Adrenal gland (tissue), 19 donors: Measurements from ENCODE around the gene CSPG5. TPM values are rescaled to one million over a fixed set of nuclear protein-coding genes. Genes with fewer than 3 reads are reported as not detected.

Experiments
- DNase-seq, 7 donors: peaks; one replicate each; pipeline ENCODE4 v3.0.0-alpha.2; 2019 to 2020
- H3K27ac ChIP-seq, 5 donors: fragments of 200-600 bp; sonication (generic) in 4 of 5; 1 replicate in 3 of 5; 2 replicates in 2 of 5; pipeline versions ENCODE4 v1.5.1 to v1.8.0; 2016 to 2020; ENCODE audit warnings: mild to moderate bottlenecking in 1 of 5
- H3K27me3 ChIP-seq: fragments of 200-600 bp; 2 replicates; pipeline ENCODE4 v1.8.0; 2021
- H3K36me3 ChIP-seq, 2 donors: fragments of 200-600 bp; replicated peaks in 1 of 2; 1 replicate in 1 of 2; 2 replicates in 1 of 2; pipeline versions ENCODE4 v1.5.1 to v1.8.0; 2018 to 2022
- H3K4me1 ChIP-seq, 2 donors: fragments of 200-600 bp; replicated peaks in 1 of 2; 1 replicate in 1 of 2; 2 replicates in 1 of 2; pipeline versions ENCODE4 v1.5.1 to v1.8.0; 2018 to 2021
- H3K4me3 ChIP-seq, 4 donors: fragments of 200-600 bp; sonication (generic) in 3 of 4; one replicate each; pipeline ENCODE4 v1.5.1; 2016 to 2018
- H3K9me3 ChIP-seq, 3 donors: fragments of 200-600 bp; sonication (generic) in 1 of 3; replicated peaks in 1 of 3; 1 replicate in 2 of 3; 2 replicates in 1 of 3; pipeline versions ENCODE4 v1.5.1 to v1.8.0; 2016 to 2021
- POLR2A ChIP-seq, 2 donors: fragments of 450-650 bp; IDR thresholded peaks; one replicate each; pipeline ENCODE4 v1.6.1; 2017; ENCODE audit warnings: antibody characterized with exemption in 2 of 2, mild to moderate bottlenecking in 2 of 2, moderate library complexity in 1 of 2
- WGBS, 4 donors: extraction: QIAGEN DNeasy Blood & Tissue Kit in 2 of 4; methylation state at CpG; one replicate each; pipeline versions ENCODE4 v1.1.5 to v1.1.7; 2013 to 2017; 5-methylcytosine and 5-hydroxymethylcytosine counted together
- intact Hi-C, 2 donors: fragments of 100-400 bp; cut with DNase I; formaldehyde crosslinking; loops; one replicate each; pipeline versions ENCODE4 v1.14.1 to v1.15.0; 2022 to 2023
- long read RNA-seq, 10 donors: library from polyadenylated mRNA in 3 of 10; unstranded in 2 of 10; stranded (forward) in 1 of 10; transcript quantifications; one replicate each; pipeline ENCODE4 v2.0.0 and lab custom pipeline, GENCODE V29; 2021 to 2026
- polyA plus RNA-seq, 3 donors: library from polyadenylated mRNA; stranded (reverse); fragments of 200-250 nt in 2 of 3; fragments of 350-450 nt in 1 of 3; fragmentation: Illumina TruSeq in 1 of 3; extraction: RNeasy Lipid Tissue Mini Kit (QIAGEN cat#74804) in 1 of 3; gene quantifications; one replicate each; pipeline ENCODE4 v1.2.3, GENCODE V29; 2013 to 2014
- total RNA-seq, 9 donors: library from RNA; depleted of rRNA in 4 of 9; stranded (reverse); fragments of >200 nt in 4 of 9; fragments of 120-200 nt in 1 of 9; fragmentation: NEBNext Ultra II Directional in 1 of 9; extraction: Animal tissue kit (Norgen Biotek cat#: 25700) in 1 of 9; gene quantifications; one replicate each; pipeline versions ENCODE4 v1.1.0 to v1.2.4, GENCODE V29; 2013 to 2023
- TF ChIP-seq, protein P1 (sequence below), 6 experiments: fragments of 450-650 bp in 4 of 6; fragments of 200-600 bp in 2 of 6; sonication (generic) in 1 of 6; IDR thresholded peaks; 1 replicate in 5 of 6; 2 replicates in 1 of 6; pipeline versions ENCODE4 v1.5.1 to v1.8.0; 2016 to 2021; ENCODE audit warnings: antibody characterized with exemption in 6 of 6, mild to moderate bottlenecking in 2 of 6, moderate library complexity in 1 of 6
- donor health status: healthy with polysubstance abuse.
- donor health status: Bipolar disorder and iron deficiency.
- donor health status: DM: yes; HTN: yes; CAD: no.
- donor health status: DM: no; HTN: no; CAD: no.
- donor health status: DM: no; HTN: no; CAD: no.
- donor health status: DM: yes; HTN: yes; CAD: no.

The CSPG5 gene, protein sequence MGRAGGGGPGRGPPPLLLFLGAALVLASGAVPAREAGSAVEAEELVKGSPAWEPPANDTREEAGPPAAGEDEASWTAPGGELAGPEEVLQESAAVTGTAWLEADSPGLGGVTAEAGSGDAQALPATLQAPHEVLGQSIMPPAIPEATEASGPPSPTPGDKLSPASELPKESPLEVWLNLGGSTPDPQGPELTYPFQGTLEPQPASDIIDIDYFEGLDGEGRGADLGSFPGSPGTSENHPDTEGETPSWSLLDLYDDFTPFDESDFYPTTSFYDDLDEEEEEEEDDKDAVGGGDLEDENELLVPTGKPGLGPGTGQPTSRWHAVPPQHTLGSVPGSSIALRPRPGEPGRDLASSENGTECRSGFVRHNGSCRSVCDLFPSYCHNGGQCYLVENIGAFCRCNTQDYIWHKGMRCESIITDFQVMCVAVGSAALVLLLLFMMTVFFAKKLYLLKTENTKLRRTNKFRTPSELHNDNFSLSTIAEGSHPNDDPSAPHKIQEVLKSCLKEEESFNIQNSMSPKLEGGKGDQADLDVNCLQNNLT
- under 1 TPM in 6 of 9 donors, not detected in 3; 0.14 to 0.84 (median 0.59) TPM for total RNA-seq
- polyA plus RNA-seq: under 1 TPM; 0.13 to 0.68 (median 0.32) TPM
- long read RNA-seq, donor 1: 0 reads
- long read RNA-seq, donor 2: 0 reads
- long read RNA-seq, donor 3: 0 reads
- long read RNA-seq, donor 4: 0 reads
- long read RNA-seq, donor 5: 0 reads
- long read RNA-seq, donor 6: 0 reads
- long read RNA-seq, donor 7, partial matches to known transcripts: 0 of 1 reads
- long read RNA-seq, donor 7, other reads (novel, unspliced or antisense): 0 of 1 reads
- long read RNA-seq, donor 8: 0 reads
- long read RNA-seq, donor 9: 0 reads
- long read RNA-seq, donor 10: 0 reads

DNA sequence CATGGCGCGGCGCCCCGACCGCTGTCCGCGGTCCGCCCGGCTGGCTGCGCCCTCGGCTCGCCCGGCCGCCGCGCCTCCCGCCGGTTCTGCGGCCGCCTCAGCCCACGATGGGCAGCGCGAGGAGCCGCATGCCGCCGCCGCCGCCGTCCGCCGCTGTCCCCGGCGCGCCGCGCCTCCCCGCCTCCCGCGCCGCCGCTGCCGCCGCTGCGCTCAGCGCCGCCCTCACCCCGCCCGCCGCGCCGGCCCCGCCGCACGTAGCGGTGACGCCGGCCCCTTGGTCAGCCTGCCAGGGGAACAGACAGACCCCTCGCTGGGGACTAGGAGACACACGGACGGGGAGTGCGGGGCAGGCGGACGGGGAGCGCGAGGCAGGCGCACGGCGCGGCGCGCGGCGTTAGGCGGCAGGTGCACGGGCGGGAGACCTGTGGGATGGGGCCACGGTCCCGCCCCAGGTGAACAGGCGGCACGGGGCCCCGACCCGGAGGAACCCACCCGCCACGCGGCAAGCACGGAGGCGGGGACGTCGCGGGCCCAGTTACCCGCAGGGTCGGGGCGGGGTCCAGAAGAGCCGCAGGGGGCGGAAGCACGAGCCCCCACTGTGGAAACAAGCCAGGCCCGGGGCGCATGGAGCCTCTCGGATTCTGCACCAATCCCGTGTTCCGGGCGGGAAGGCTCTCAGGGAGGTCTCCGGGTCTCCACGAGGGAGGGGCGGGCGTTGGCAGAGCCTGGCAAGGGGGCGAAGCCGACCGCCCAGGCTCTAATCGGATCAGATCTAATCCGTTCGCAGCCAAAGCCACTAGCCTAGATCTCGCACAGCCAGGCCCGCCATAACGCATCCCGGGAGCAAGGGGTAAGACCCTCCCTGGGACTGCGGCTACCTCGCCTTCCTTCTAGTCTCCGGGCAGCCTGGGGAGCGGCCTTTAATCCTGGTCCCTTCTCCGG is at the start of gene CSPG5:
Gene CSPG5 (minus strand): TSS at position 175 of the 942 bp plus-strand sequence. CDS start 172 bp downstream, at position 3.
- TF ChIP-seq, protein P1, sequence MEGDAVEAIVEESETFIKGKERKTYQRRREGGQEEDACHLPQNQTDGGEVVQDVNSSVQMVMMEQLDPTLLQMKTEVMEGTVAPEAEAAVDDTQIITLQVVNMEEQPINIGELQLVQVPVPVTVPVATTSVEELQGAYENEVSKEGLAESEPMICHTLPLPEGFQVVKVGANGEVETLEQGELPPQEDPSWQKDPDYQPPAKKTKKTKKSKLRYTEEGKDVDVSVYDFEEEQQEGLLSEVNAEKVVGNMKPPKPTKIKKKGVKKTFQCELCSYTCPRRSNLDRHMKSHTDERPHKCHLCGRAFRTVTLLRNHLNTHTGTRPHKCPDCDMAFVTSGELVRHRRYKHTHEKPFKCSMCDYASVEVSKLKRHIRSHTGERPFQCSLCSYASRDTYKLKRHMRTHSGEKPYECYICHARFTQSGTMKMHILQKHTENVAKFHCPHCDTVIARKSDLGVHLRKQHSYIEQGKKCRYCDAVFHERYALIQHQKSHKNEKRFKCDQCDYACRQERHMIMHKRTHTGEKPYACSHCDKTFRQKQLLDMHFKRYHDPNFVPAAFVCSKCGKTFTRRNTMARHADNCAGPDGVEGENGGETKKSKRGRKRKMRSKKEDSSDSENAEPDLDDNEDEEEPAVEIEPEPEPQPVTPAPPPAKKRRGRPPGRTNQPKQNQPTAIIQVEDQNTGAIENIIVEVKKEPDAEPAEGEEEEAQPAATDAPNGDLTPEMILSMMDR (IDR thresholded peaks at IDR 0.05): no peak
- no peak for TF ChIP-seq POLR2A (IDR thresholded peaks at IDR 0.05)
- Histone ChIP-seq H3K4me3 (peak within 1 kb of the TSS in 2 of 4 donors; percentile 36 to 88), H3K9me3 (no peaks in the 10 kb centered on the region), H3K36me3 (no peaks in the 10 kb centered on the region), H3K27ac (no peak within 1 kb of the TSS), H3K27me3 (no peaks in the 10 kb centered on the region), H3K4me1 (peaks cover 4 to 11% of the 10 kb centered on the region in 2 donors)
- WGBS, 4 donors: 4 to 32% (median 11%) methylated on average over 14 to 113 of the region's 121 CpGs
- peak in 3 of 7 donors; percentile 32 to 39 (median 39) for DNase-seq
- intact Hi-C loops: no loop called here

DNA sequence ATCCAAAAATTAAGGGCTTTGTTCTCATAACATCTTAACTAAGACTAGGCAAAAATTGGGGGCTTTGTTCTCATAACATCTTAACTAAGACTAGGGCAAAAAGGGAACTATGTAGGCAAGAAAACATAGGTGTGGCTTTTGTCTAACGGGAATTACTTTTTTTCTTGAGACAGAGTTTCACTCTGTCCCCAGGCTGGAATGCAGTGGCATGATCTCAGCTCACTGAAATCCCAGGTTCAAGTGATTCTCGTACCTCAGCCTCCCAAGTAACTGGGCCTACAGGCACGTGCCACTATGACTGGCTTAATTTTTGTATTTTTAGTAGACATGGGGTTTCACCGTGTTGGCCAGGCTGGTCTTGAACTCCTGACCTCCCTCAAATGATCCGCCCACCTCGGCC is 49.8 kb upstream of the CSPG5 start:
- WGBS, 4 donors: 92 to 95% (median 94%) methylated on average over 6 of the region's 6 CpGs
- DNase-seq: no peak
- H3K27ac ChIP-seq: no peak overlapping the region
- H3K4me1 ChIP-seq: no peaks in the 10 kb centered on the region
- H3K36me3 ChIP-seq: peaks cover 0 to 15% of the 10 kb centered on the region in 2 donors
- no peaks in the 10 kb centered on the region for H3K9me3 ChIP-seq
- intact Hi-C loops: no loop called here
- no peak for TF ChIP-seq POLR2A (IDR thresholded peaks at IDR 0.05)
- TF ChIP-seq, protein P1 (IDR thresholded peaks at IDR 0.05): no peak
- H3K27me3 ChIP-seq: no peaks in the 10 kb centered on the region
- no peak overlapping the region for H3K4me3 ChIP-seq

DNA sequence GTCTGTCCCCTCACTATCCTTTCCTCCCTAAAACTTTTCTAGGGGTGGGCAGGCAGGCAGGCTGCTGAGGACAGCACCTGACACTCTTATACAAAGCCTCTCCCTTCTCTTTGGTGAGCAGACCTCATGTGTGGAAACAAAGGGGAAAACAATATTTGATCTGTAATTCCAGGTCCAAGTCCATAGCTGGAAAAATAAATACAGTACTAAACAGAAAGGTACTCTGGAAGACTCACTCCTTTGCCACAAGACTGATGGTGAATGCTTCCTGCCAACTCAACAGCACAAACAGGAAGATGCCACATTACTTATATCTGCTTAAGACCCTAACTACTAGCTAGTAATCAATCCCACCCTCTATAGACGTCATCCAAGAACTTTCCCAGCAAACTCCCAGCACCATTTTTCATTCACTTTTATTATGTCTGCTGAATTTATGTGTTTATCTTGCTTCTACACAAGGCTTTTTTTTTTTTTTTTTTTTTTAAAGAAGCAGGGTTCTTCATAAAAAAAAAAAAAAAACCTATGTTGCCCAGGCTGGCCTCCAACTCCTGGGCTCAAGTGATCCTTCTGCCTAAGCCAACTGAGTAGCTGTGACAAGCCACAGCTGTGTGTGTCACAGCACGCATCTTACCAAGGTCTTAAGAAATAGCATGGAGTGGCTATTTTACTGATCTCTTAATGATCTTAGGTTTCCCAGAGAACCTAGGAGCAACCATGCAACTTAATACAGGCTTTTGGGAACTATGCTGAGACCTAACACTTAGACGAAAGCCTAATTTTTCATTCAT is 44.2 kb upstream of the CSPG5 start:
- Histone ChIP-seq H3K4me1 (no peaks in the 10 kb centered on the region), H3K27me3 (no peaks in the 10 kb centered on the region), H3K4me3 (no peak overlapping the region), H3K9me3 (no peaks in the 10 kb centered on the region), H3K27ac (no peak overlapping the region), H3K36me3 (peaks cover 0 to 9% of the 10 kb centered on the region in 2 donors)
- DNase-seq: no peak
- no peak for TF ChIP-seq POLR2A (IDR thresholded peaks at IDR 0.05)
- TF ChIP-seq, protein P1 (IDR thresholded peaks at IDR 0.05): no peak
- 78 to 91% (median 84%) methylated on average over 3 of the region's 3 CpGs for WGBS, 4 donors
- intact Hi-C loops: no loop called here
